HEK293 (cell line): ENCODE data around the gene SLC16A1.

ENCODE experiments used
- CTCF ChIA-PET: fragments of 350-600 bp; formaldehyde crosslinking; extraction: SDS; loops from one replicate; lab custom pipeline; 2021; ENCODE audit warnings: antibody characterized with exemption; lab: Yijun Ruan, JAX
- POLR2A ChIA-PET: fragments of 300-600 bp; formaldehyde crosslinking; extraction: SDS; loops from one replicate; lab custom pipeline; 2020; ENCODE audit warnings: antibody characterized with exemption, inconsistent platforms; lab: Yijun Ruan, JAX
- H3K27ac ChIP-seq: fragments of 200-500 bp; sonication (Bioruptor generic); 2 replicates; pipeline ENCODE4 v1.5.1; 2014; ENCODE audit warnings: low read depth, low read length, control low read depth, inconsistent platforms; ENCODE audit errors: extremely low read depth
- H3K36me3 ChIP-seq, 2 experiments: fragments of 200-500 bp in 1 of 2; sonication (Bioruptor generic) in 1 of 2; 1 replicate in 1 of 2; 2 replicates in 1 of 2; pipeline ENCODE4 v1.5.1; 2014 to 2017; ENCODE audit warnings: inconsistent platforms in 2 of 2, low read length in 2 of 2; ENCODE audit not compliant: control insufficient read depth in 2 of 2, insufficient read depth in 1 of 2
- H3K4me1 ChIP-seq: fragments of 200-500 bp; sonication (Bioruptor generic); 2 replicates; pipeline ENCODE4 v1.5.1; 2014; ENCODE audit warnings: mild to moderate bottlenecking, low read length, inconsistent platforms; ENCODE audit not compliant: control insufficient read depth, insufficient read depth
- H3K4me3 ChIP-seq: 2 replicates; pipeline ENCODE4 v1.5.1; 2011; ENCODE audit warnings: low read depth, mild to moderate bottlenecking, control low read depth, low read length, moderate library complexity
- H3K9me3 ChIP-seq: fragments of 200-500 bp; sonication (Bioruptor generic); 2 replicates; pipeline ENCODE4 v1.5.1; 2014; ENCODE audit warnings: low read depth, low read length, inconsistent platforms; ENCODE audit not compliant: control insufficient read depth, insufficient read depth
- GFI1B ChIP-seq: fragments of 450-650 bp; formaldehyde crosslinking; IDR thresholded peaks from 2 replicates; pipeline ENCODE4 v1.5.1; 2016; ENCODE audit warnings: missing biosample characterization, missing genetic modification characterization
- HOXA7 ChIP-seq: sonication (generic); formaldehyde crosslinking; IDR thresholded peaks from 2 replicates; pipeline ENCODE4 v1.8.1; 2022; ENCODE audit warnings: missing genetic modification reagents, borderline replicate concordance
- HOXD13 ChIP-seq: sonication (generic); formaldehyde crosslinking; IDR thresholded peaks from 2 replicates; pipeline ENCODE4 v1.8.0; 2022; ENCODE audit warnings: missing genetic modification reagents, borderline replicate concordance
- SETDB1 ChIP-seq: IDR thresholded peaks from one replicate; pipeline ENCODE4 v1.6.1; 2017; ENCODE audit warnings: mild to moderate bottlenecking, low read length, moderate library complexity, mixed read lengths; ENCODE audit not compliant: insufficient read length
- ZBTB48 ChIP-seq: fragments of 450-650 bp; formaldehyde crosslinking; IDR thresholded peaks from 2 replicates; pipeline ENCODE4 v1.5.1; 2016; ENCODE audit warnings: missing biosample characterization, missing genetic modification characterization
- ZFP37 ChIP-seq: fragments of 450-650 bp; formaldehyde crosslinking; IDR thresholded peaks from 2 replicates; pipeline ENCODE4 v1.5.1; 2016; ENCODE audit warnings: missing biosample characterization, missing genetic modification characterization
- ZNF175 ChIP-seq: fragments of 450-650 bp; formaldehyde crosslinking; IDR thresholded peaks from 2 replicates; pipeline ENCODE4 v1.5.1; 2016; ENCODE audit warnings: missing biosample characterization, missing genetic modification characterization
- ZNF184 ChIP-seq: fragments of 450-650 bp; IDR thresholded peaks from 2 replicates; pipeline ENCODE4 v1.5.1; 2018; ENCODE audit warnings: missing biosample characterization, mild to moderate bottlenecking, missing genetic modification characterization
- ZNF266 ChIP-seq: fragments of 450-650 bp; formaldehyde crosslinking; IDR thresholded peaks from 2 replicates; pipeline ENCODE4 v1.5.1; 2016; ENCODE audit warnings: missing biosample characterization, missing genetic modification characterization, low read depth
- ZNF311 ChIP-seq: fragments of 450-650 bp; formaldehyde crosslinking; IDR thresholded peaks from 2 replicates; pipeline ENCODE4 v1.5.1; 2017; ENCODE audit warnings: missing biosample characterization, missing genetic modification characterization, borderline replicate concordance
- ZNF341 ChIP-seq: fragments of 450-650 bp; formaldehyde crosslinking; IDR thresholded peaks from 2 replicates; pipeline ENCODE4; 2016; ENCODE audit warnings: low read depth, missing biosample characterization, missing genetic modification characterization
- ZNF350 ChIP-seq: fragments of 450-650 bp; formaldehyde crosslinking; IDR thresholded peaks from 2 replicates; pipeline ENCODE4 v1.5.0; 2017; ENCODE audit warnings: missing biosample characterization, mild to moderate bottlenecking, missing genetic modification characterization
- ZNF354C ChIP-seq: fragments of 450-650 bp; formaldehyde crosslinking; IDR thresholded peaks from 2 replicates; pipeline ENCODE4 v1.5.1; 2016; ENCODE audit warnings: missing biosample characterization, missing genetic modification characterization, low read depth, borderline replicate concordance
- ZNF423 ChIP-seq: fragments of 450-650 bp; formaldehyde crosslinking; IDR thresholded peaks from 2 replicates; pipeline ENCODE4 v1.5.1; 2016; ENCODE audit warnings: missing biosample characterization, missing genetic modification characterization
- ZNF560 ChIP-seq: fragments of 450-650 bp; formaldehyde crosslinking; IDR thresholded peaks from 2 replicates; pipeline ENCODE4 v1.5.1; 2017; ENCODE audit warnings: missing biosample characterization, missing genetic modification characterization, borderline replicate concordance
- ZNF626 ChIP-seq: fragments of 450-650 bp; sonication (Bioruptor Pico); formaldehyde crosslinking; IDR thresholded peaks from 2 replicates; pipeline ENCODE4 v1.5.1; 2018; ENCODE audit warnings: missing biosample characterization, missing genetic modification characterization, inconsistent platforms
- ZNF677 ChIP-seq: fragments of 450-650 bp; IDR thresholded peaks from 2 replicates; pipeline ENCODE4 v1.5.0; 2018; ENCODE audit warnings: missing biosample characterization, mild to moderate bottlenecking, missing genetic modification characterization, moderate library complexity
- ZNF785 ChIP-seq: fragments of 450-650 bp; formaldehyde crosslinking; IDR thresholded peaks from 2 replicates; pipeline ENCODE4 v1.5.1; 2016; ENCODE audit warnings: missing biosample characterization, missing genetic modification characterization
- ZNF791 ChIP-seq: fragments of 450-650 bp; formaldehyde crosslinking; IDR thresholded peaks from 2 replicates; pipeline ENCODE4 v1.5.1; 2016; ENCODE audit warnings: missing biosample characterization, missing genetic modification characterization
- ZNF830 ChIP-seq: fragments of 450-650 bp; IDR thresholded peaks from 2 replicates; pipeline ENCODE4 v1.5.0; 2018; ENCODE audit warnings: missing biosample characterization, missing genetic modification characterization, low read depth, mild to moderate bottlenecking, moderate library complexity
- TF ChIP-seq, protein P1 (sequence below): fragments of 450-650 bp; formaldehyde crosslinking; IDR thresholded peaks from 2 replicates; pipeline ENCODE4 v1.5.0; 2017; ENCODE audit warnings: missing biosample characterization, missing genetic modification characterization, borderline replicate concordance

SLC16A1 gene

GRCh38 chr1:112923234-112923958, 32.6 kb downstream of the SLC16A1 start:
- H3K36me3 ChIP-seq, result peaks cover 26 to 88% of the 10 kb centered on the region in 2 experiments; a peak in 2 of 3 replicates
- TF ChIP-seq ZNF677 (tag by site-specific recombination) (no peak), ZNF311 (tag by site-specific recombination) (no peak), ZNF560 (tag by site-specific recombination) (no peak)
- TF ChIP-seq, all 188 proteins: peak for 0
- Histone ChIP-seq H3K4me1 (no peaks in the 10 kb centered on the region), H3K9me3 (no peaks in the 10 kb centered on the region), H3K27ac (no peak overlapping the region), H3K4me3 (no peak overlapping the region)
- ChIA-PET POLR2A (no interaction called here), CTCF (interaction anchor here (0.5 kb wide), 1 partner anchor 114 kb away, joined by 3 read pairs; no protein-coding TSS in a partner anchor)

DNA sequence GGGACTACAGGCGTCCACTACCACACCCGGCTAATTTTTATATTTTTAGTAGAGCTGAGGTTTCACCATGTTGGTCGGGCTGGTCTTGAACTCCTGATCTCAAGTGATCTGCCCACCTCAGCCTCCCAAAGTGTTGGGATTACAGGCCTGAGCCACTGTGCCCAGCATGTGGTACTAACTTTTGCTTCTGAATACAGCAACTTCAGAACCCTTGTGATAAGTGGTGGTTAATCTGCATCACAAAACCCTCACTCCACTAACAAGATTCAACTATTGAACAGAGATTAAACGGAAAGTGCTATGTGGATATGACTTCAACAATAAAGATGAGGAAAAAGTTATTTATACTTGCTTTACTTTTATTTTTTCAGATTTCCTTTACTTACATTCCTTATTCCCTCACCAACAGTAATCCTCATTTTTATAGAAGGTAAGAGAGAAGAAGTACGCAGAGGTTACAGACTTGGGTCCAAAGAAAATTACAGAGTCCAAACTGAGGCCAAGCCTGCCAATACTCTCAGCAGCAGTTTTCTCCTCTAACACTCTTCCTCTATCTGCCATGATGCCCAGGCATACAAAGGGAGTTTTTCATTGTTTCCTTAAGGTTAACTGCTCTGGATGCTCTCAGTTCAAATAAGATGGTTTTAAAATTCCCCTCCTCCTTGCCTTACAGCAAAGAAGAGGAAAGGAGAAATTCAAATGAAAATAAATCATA, 44.3 kb downstream of the SLC16A1 start:
- POLR2A ChIA-PET, result no interaction called here
- Histone ChIP-seq H3K36me3 (peaks cover 10 to 66% of the 10 kb centered on the region in 2 experiments), H3K9me3 (no peaks in the 10 kb centered on the region), H3K27ac (no peak overlapping the region)
- TF ChIP-seq ZNF830 (tag by site-specific recombination) (no peak), GFI1B (tag by site-specific recombination) (no peak), ZNF785 (tag by site-specific recombination) (no peak), ZNF266 (tag by site-specific recombination) (no peak), ZNF175 (tag by site-specific recombination) (no peak), ZNF350 (no peak), HOXA7 (CRISPR knock-in tag) (no peak), ZNF354C (tag by site-specific recombination) (no peak), ZBTB48 (tag by site-specific recombination) (no peak), ZNF184 (tag by site-specific recombination) (no peak), HOXD13 (no peak), ZNF423 (no peak), ZNF791 (no peak), ZFP37 (tag by site-specific recombination) (no peak)
- TF ChIP-seq, protein P1, sequence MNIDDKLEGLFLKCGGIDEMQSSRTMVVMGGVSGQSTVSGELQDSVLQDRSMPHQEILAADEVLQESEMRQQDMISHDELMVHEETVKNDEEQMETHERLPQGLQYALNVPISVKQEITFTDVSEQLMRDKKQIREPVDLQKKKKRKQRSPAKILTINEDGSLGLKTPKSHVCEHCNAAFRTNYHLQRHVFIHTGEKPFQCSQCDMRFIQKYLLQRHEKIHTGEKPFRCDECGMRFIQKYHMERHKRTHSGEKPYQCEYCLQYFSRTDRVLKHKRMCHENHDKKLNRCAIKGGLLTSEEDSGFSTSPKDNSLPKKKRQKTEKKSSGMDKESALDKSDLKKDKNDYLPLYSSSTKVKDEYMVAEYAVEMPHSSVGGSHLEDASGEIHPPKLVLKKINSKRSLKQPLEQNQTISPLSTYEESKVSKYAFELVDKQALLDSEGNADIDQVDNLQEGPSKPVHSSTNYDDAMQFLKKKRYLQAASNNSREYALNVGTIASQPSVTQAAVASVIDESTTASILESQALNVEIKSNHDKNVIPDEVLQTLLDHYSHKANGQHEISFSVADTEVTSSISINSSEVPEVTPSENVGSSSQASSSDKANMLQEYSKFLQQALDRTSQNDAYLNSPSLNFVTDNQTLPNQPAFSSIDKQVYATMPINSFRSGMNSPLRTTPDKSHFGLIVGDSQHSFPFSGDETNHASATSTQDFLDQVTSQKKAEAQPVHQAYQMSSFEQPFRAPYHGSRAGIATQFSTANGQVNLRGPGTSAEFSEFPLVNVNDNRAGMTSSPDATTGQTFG (tag by site-specific recombination), result no peak
- TF ChIP-seq, all 188 proteins: peak for 0
- H3K4me1 ChIP-seq, result no peaks in the 10 kb centered on the region
- H3K4me3 ChIP-seq, result no peak overlapping the region
- CTCF ChIA-PET, result no interaction called here

DNA sequence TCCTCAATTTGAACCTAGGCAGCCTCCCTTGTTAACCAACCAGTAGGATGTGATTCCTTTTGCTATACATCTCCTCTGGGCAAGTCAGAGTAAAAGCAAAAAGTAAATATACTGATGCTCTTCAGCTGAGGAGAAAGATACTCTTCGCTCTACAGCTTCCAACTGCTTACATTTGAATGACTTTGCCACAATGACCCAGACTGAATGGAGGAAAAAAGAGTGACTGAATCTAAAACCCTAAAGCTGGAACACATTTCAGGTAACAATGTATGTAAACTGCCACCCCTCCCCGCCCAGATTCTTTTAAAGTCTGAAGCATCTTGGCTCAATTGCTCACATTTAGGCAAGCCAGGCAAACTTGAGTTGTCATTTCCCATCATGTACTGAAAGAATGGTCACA, 46.1 kb downstream of the SLC16A1 start:
- TF ChIP-seq SETDB1 (no peak), ZNF341 (tag by site-specific recombination) (no peak), ZNF626 (no peak)
- TF ChIP-seq, all 188 proteins: peak for 0
- ChIA-PET CTCF (interaction anchor here (0.6 to 1.4 kb wide), 4 partner anchors 45 to 530 kb away, joined by 4 read pairs; a partner anchor contains a TSS), POLR2A (interaction anchor here (0.6 kb wide), 1 partner anchor 46 kb away, joined by 3 read pairs; the partner anchor contains the start of gene SLC16A1)
- Histone ChIP-seq H3K9me3 (no peaks in the 10 kb centered on the region), H3K27ac (no peak overlapping the region), H3K4me1 (no peaks in the 10 kb centered on the region), H3K36me3 (peaks cover 0 to 52% of the 10 kb centered on the region in 2 experiments; a peak in 2 of 3 replicates), H3K4me3 (no peak overlapping the region)
